HepG2 (cell line): Measurements from ENCODE around the gene PTCD3. TPM values are rescaled to one million over a fixed set of nuclear protein-coding genes. Genes with fewer than 3 reads are reported as not detected.
A peak's percentile ranks its signal among the peaks of the same experiment; 100 is the strongest.

Experiments used
- AGO2 ChIP-seq: fragments of 200-400 bp; formaldehyde crosslinking; optimal IDR thresholded peaks from 2 replicates; pipeline ENCODE3; 2017; ENCODE audit warnings: mild to moderate bottlenecking, low read depth, low read length, moderate library complexity
- ATRX ChIP-seq: sonication (generic); formaldehyde crosslinking; IDR thresholded peaks from 2 replicates; pipeline ENCODE4 v1.4.0; 2020; ENCODE audit warnings: missing genetic modification reagents, borderline replicate concordance
- CC2D1A ChIP-seq: sonication (generic); formaldehyde crosslinking; IDR thresholded peaks from 2 replicates; pipeline ENCODE4 v1.8.1; 2023; ENCODE audit warnings: mild to moderate bottlenecking, missing genetic modification reagents
- KDM4B ChIP-seq: sonication (generic); formaldehyde crosslinking; IDR thresholded peaks from 2 replicates; pipeline ENCODE4 v1.4.0; 2020; ENCODE audit warnings: missing genetic modification reagents
- MAF1 ChIP-seq: sonication (generic); formaldehyde crosslinking; IDR thresholded peaks from 2 replicates; pipeline ENCODE4 v1.5.0; 2020; ENCODE audit warnings: missing genetic modification reagents, borderline replicate concordance
- SIN3B ChIP-seq: fragments of 150-350 bp; IDR thresholded peaks from 2 replicates; pipeline ENCODE4 v1.6.1; 2014; ENCODE audit warnings: low read length
- SIX4 ChIP-seq: sonication (generic); formaldehyde crosslinking; IDR thresholded peaks from 2 replicates; pipeline ENCODE4 v1.4.0; 2020; ENCODE audit warnings: missing genetic modification reagents
- SMARCE1 ChIP-seq: fragments of 450-650 bp; IDR thresholded peaks from 2 replicates; pipeline ENCODE4 v1.6.1; 2017; ENCODE audit warnings: borderline replicate concordance
- SSRP1 ChIP-seq: IDR thresholded peaks from 2 replicates; pipeline ENCODE4 v1.6.1; 2016; ENCODE audit warnings: control low read depth
- STAG1 ChIP-seq: sonication (generic); formaldehyde crosslinking; IDR thresholded peaks from 2 replicates; pipeline ENCODE4 v1.4.0; 2020; ENCODE audit warnings: missing genetic modification reagents
- TCF12 ChIP-seq, 2 experiments: fragments of 450-650 bp in 1 of 2; sonication (generic) in 1 of 2; formaldehyde crosslinking in 1 of 2; IDR thresholded peaks; 2 replicates each; pipeline versions ENCODE4 v1.6.1 to v1.8.0; 2017 to 2022; ENCODE audit warnings: antibody characterized with exemption in 1 of 2, mild to moderate bottlenecking in 1 of 2, missing genetic modification reagents in 1 of 2, moderate library complexity in 1 of 2
- ZFP41 ChIP-seq: sonication (generic); formaldehyde crosslinking; IDR thresholded peaks from 2 replicates; pipeline ENCODE4 v1.4.0; 2020; ENCODE audit warnings: mild to moderate bottlenecking, missing genetic modification reagents, borderline replicate concordance
- ZNF24 ChIP-seq: fragments of 450-650 bp; IDR thresholded peaks from 2 replicates; pipeline ENCODE4 v1.6.1; 2017; ENCODE audit warnings: antibody characterized with exemption, mild to moderate bottlenecking
- ZNF263 ChIP-seq: sonication (generic); formaldehyde crosslinking; IDR thresholded peaks from 2 replicates; pipeline ENCODE4 v1.4.0; 2020; ENCODE audit warnings: missing genetic modification reagents
- ZNF552 ChIP-seq: sonication (generic); formaldehyde crosslinking; IDR thresholded peaks from 2 replicates; pipeline ENCODE4 v1.9.0; 2022; ENCODE audit warnings: missing genetic modification reagents, mild to moderate bottlenecking, borderline replicate concordance
- ZNF678 ChIP-seq: sonication (generic); formaldehyde crosslinking; IDR thresholded peaks from 2 replicates; pipeline ENCODE4 v1.4.0; 2020; ENCODE audit warnings: mild to moderate bottlenecking, missing genetic modification reagents
- ZNF713 ChIP-seq: sonication (generic); formaldehyde crosslinking; IDR thresholded peaks from 2 replicates; pipeline ENCODE4 v1.4.0; 2020; ENCODE audit warnings: mild to moderate bottlenecking, missing genetic modification reagents
- ZNF75D ChIP-seq: sonication (generic); formaldehyde crosslinking; IDR thresholded peaks from 2 replicates; pipeline ENCODE4 v1.8.1; 2023; ENCODE audit warnings: missing genetic modification reagents, mild to moderate bottlenecking, borderline replicate concordance
- ZNF766 ChIP-seq: sonication (generic); formaldehyde crosslinking; IDR thresholded peaks from 2 replicates; pipeline ENCODE4 v1.5.0; 2020; ENCODE audit warnings: missing genetic modification reagents, borderline replicate concordance
- polyA plus RNA-seq, 8 experiments: library from polyadenylated mRNA; depleted of rRNA in 3 of 8; stranded (reverse) in 7 of 8; unstranded in 1 of 8; fragments of >200 nt; fragmentation: Illumina TruSeq in 4 of 8; extraction: Trizol in 4 of 8; gene quantifications; 2 replicates each; pipeline versions ENCODE4 v1.2.1 to v1.2.3, GENCODE V29; 2011 to 2016; ENCODE audit warnings: low read depth in 4 of 8, missing spikeins in 1 of 8, mixed read lengths in 1 of 8; ENCODE audit not compliant: insufficient read depth in 1 of 8
- total RNA-seq, 5 experiments: library from RNA; depleted of rRNA; stranded (reverse); fragments of >200 nt; fragmentation: Illumina TruSeq; extraction: Trizol; gene quantifications; 2 replicates each; pipeline ENCODE4 v1.2.3, GENCODE V29; 2016; ENCODE audit warnings: low read depth in 1 of 5
- TF ChIP-seq, protein P1 (sequence below): sonication (generic); formaldehyde crosslinking; IDR thresholded peaks from 2 replicates; pipeline ENCODE4 v1.5.0; 2020; ENCODE audit warnings: missing genetic modification reagents, mild to moderate bottlenecking, borderline replicate concordance
- TF ChIP-seq, protein P2 (sequence below): sonication (generic); formaldehyde crosslinking; IDR thresholded peaks from 2 replicates; pipeline ENCODE4 v1.8.0; 2022; ENCODE audit warnings: missing genetic modification reagents, mild to moderate bottlenecking, borderline replicate concordance
- TF ChIP-seq, protein P3 (sequence below): sonication (generic); formaldehyde crosslinking; IDR thresholded peaks from 2 replicates; pipeline ENCODE4 v1.4.0; 2020; ENCODE audit warnings: missing genetic modification reagents, borderline replicate concordance
- TF ChIP-seq, protein P4 (sequence below): sonication (generic); formaldehyde crosslinking; IDR thresholded peaks from 2 replicates; pipeline ENCODE4 v1.5.0; 2020; ENCODE audit warnings: mild to moderate bottlenecking, low read depth, missing genetic modification reagents, borderline replicate concordance

PTCD3 gene
- total and polyA plus RNA-seq, 2 of the 13 experiments (the other 11 are each of a cell fraction or from before 2014, with no cell fraction given): 124 to 309 TPM

DNA sequence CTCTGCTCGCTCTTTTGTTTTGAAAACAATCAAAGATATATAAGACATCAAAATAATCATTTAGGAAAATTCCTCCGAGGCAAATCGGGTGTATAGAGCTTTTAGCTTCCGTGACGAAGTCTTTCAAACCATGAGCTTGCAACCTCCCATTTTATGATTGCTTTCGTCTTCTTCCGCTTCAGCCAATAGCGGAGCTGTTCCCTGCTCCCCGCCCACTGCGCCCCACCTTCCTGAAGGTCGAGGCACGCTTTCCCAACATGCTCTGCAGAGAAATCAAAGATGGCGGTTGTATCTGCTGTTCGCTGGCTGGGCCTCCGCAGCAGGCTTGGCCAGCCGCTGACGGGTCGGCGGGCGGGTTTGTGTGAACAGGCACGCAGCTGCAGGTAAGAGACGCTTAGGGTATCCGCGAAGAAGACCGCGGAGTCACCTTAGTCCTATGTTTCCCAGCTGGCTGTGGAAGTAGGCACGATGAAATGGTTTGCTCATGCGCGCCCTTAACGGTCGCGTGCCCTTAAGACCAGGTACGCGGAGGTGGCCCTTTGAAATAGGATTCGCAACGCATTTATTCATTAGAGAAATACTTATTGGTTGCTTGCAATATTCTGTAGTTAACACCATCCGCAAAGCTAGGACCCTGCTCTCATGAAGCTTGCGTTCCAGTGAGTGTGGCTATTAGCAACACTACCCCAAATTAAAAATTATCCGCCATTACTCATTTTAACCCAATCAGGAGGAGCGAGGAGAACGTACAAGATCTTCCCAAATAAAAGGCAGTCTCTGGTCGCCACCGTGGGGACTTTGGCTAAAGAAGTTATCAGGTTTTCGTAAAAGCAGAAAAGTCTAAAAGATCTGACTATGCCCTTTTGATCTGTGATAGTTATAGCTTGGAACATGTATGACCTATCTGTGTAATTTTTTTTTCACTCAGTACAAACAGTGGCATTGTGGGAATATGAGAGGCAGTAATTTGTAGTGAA is at the start of gene PTCD3 (continued):
- TF ChIP-seq SSRP1 (CRISPR knock-in tag): peak; percentile 60; the same call in 1 of the 2 replicates
- 0 out of 2 replicates have a peak, but pooled peaks have one; percentile 22 for TF ChIP-seq ZNF552
- peak; percentile 42 for TF ChIP-seq AGO2
- TF ChIP-seq, protein P1, sequence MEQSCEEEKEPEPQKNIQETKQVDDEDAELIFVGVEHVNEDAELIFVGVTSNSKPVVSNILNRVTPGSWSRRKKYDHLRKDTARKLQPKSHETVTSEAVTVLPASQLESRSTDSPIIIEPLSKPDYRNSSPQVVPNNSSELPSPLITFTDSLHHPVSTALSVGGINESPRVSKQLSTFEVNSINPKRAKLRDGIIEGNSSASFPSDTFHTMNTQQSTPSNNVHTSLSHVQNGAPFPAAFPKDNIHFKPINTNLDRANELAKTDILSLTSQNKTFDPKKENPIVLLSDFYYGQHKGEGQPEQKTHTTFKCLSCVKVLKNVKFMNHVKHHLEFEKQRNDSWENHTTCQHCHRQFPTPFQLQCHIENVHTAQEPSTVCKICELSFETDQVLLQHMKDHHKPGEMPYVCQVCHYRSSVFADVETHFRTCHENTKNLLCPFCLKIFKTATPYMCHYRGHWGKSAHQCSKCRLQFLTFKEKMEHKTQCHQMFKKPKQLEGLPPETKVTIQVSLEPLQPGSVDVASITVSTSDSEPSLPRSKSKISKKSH (CRISPR knock-in tag): peak; percentile 88; the same call in 1 of the 2 replicates
- TF ChIP-seq, protein P2, sequence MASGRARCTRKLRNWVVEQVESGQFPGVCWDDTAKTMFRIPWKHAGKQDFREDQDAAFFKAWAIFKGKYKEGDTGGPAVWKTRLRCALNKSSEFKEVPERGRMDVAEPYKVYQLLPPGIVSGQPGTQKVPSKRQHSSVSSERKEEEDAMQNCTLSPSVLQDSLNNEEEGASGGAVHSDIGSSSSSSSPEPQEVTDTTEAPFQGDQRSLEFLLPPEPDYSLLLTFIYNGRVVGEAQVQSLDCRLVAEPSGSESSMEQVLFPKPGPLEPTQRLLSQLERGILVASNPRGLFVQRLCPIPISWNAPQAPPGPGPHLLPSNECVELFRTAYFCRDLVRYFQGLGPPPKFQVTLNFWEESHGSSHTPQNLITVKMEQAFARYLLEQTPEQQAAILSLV (CRISPR knock-in tag): no peak; the same call in 1 of the 2 replicates
- TF ChIP-seq, protein P3, sequence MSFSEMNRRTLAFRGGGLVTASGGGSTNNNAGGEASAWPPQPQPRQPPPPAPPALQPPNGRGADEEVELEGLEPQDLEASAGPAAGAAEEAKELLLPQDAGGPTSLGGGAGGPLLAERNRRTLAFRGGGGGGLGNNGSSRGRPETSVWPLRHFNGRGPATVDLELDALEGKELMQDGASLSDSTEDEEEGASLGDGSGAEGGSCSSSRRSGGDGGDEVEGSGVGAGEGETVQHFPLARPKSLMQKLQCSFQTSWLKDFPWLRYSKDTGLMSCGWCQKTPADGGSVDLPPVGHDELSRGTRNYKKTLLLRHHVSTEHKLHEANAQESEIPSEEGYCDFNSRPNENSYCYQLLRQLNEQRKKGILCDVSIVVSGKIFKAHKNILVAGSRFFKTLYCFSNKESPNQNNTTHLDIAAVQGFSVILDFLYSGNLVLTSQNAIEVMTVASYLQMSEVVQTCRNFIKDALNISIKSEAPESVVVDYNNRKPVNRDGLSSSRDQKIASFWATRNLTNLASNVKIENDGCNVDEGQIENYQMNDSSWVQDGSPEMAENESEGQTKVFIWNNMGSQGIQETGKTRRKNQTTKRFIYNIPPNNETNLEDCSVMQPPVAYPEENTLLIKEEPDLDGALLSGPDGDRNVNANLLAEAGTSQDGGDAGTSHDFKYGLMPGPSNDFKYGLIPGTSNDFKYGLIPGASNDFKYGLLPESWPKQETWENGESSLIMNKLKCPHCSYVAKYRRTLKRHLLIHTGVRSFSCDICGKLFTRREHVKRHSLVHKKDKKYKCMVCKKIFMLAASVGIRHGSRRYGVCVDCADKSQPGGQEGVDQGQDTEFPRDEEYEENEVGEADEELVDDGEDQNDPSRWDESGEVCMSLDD (CRISPR knock-in tag): peak; percentile 34; the same call in 1 of the 2 replicates
- TF ChIP-seq ZNF713 (CRISPR knock-in tag): no peak
- TF ChIP-seq CC2D1A (CRISPR knock-in tag): 0 out of 2 replicates have a peak, but pooled peaks have one; percentile 94
- TF ChIP-seq SMARCE1: no peak
- peak; percentile 79 for TF ChIP-seq SIN3B
- no peak for TF ChIP-seq TCF12 (IDR thresholded peaks at IDR 0.05)
- TF ChIP-seq TCF12 (CRISPR knock-in tag; IDR thresholded peaks at IDR 0.05): no peak
- no peak for TF ChIP-seq STAG1 (CRISPR knock-in tag)
- TF ChIP-seq, protein P4, sequence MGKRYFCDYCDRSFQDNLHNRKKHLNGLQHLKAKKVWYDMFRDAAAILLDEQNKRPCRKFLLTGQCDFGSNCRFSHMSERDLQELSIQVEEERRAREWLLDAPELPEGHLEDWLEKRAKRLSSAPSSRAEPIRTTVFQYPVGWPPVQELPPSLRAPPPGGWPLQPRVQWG (CRISPR knock-in tag): no peak
- peak; percentile 51 for TF ChIP-seq SIX4
- TF ChIP-seq ZNF75D (CRISPR knock-in tag): no peak
- 0 out of 2 replicates have a peak, but pooled peaks have one; percentile 26 for TF ChIP-seq ZNF766 (CRISPR knock-in tag)
- TF ChIP-seq ZFP41: 0 out of 2 replicates have a peak, but pooled peaks have one; percentile 53
- no peak for TF ChIP-seq ZNF24
- TF ChIP-seq ZNF678 (CRISPR knock-in tag): no peak
- 0 out of 2 replicates have a peak, but pooled peaks have one; percentile 32 for TF ChIP-seq ZNF263 (CRISPR knock-in tag)
- TF ChIP-seq MAF1 (CRISPR knock-in tag): no peak
- no peak for TF ChIP-seq ATRX (CRISPR knock-in tag)
- TF ChIP-seq KDM4B: 0 out of 2 replicates have a peak, but pooled peaks have one; percentile 60
